T-helper 2 cell treated with Interferon-gamma antibody and Interleukin-4, amounts not matched to agents 5 μg/mL and 100 μg/mL, for 36 hours (primary cell): ENCODE data around the gene CDS2.

Experiments used
- DNase-seq: peaks from one replicate; pipeline ENCODE4 v3.0.0; 2021; ENCODE audit warnings: low spot score
- H3K27ac Mint-ChIP-seq: one replicate; pipeline ENCODE4 v1.8.0; 2021; ENCODE audit warnings: mild to moderate bottlenecking, mixed read lengths
- H3K27me3 Mint-ChIP-seq: one replicate; pipeline ENCODE4 v1.8.0; 2021; ENCODE audit warnings: low read depth, mixed read lengths
- H3K36me3 Mint-ChIP-seq: one replicate; pipeline ENCODE4 v1.8.0; 2021; ENCODE audit warnings: low read depth, mixed read lengths
- H3K4me1 Mint-ChIP-seq: one replicate; pipeline ENCODE4 v1.8.0; 2021; ENCODE audit warnings: low read depth, mixed read lengths
- H3K4me3 Mint-ChIP-seq: one replicate; pipeline ENCODE4 v1.8.0; 2022; ENCODE audit warnings: mild to moderate bottlenecking, moderate library complexity, mixed read lengths
- H3K9me3 Mint-ChIP-seq: one replicate; pipeline ENCODE4 v1.8.0; 2021; ENCODE audit warnings: mixed read lengths

The CDS2 gene

GRCh38 chr20:5207138-5207537 lies 80.3 kb downstream of the CDS2 start:
- H3K4me1 Mint-ChIP-seq, result no peaks in the 10 kb centered on the region
- no peaks in the 10 kb centered on the region for H3K27me3 Mint-ChIP-seq
- DNase-seq, result no peak
- no peak overlapping the region for H3K4me3 Mint-ChIP-seq
- H3K27ac Mint-ChIP-seq, result no peak overlapping the region
- H3K9me3 Mint-ChIP-seq, result no peaks in the 10 kb centered on the region
- H3K36me3 Mint-ChIP-seq, result no peaks in the 10 kb centered on the region

DNA sequence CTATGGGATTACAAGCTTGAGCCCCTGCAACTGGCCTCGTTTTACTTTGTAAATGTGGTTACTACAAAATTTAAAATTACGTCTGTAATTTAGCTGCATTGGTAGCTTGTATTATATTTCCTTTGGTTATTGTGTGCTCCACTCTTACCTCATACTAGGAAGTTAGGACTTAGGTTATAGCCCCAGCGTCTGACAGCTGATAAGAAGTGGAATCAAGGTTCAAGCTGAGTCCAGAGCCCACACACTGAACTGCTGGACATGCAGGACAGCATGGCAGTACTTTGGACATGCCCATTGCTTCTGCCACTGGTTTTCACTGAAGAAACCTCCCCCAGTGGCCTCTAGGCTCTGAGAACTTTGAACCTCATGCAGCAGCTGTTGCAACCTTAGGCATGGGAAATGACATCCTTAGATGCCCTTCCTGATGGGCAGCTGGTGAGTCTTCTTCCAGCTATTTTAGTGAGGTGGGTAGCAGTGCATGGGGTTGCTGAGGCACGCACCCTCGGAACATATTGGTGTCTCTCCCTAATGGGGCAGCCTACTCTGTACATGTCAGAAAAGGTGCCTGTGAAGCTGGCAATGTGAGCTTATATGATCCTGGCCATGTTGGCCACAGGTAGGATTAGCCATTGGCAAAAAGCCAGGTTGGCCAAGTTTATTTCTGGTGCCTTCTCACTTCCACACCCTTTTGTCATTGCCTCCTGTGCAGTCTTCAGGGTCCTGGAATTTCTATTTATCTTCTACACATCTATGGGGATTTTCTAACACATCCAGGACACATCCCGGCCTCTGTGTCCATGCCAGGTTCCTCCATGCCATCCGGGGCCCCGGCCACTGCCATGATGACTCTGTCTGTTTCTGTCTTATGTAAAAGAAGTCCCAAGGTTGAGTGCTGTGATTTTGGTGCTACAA lies 85.3 kb downstream of the CDS2 start:
- H3K4me1 Mint-ChIP-seq, result no peaks in the 10 kb centered on the region
- no peak overlapping the region for H3K4me3 Mint-ChIP-seq
- H3K27me3 Mint-ChIP-seq, result no peaks in the 10 kb centered on the region
- no peak for DNase-seq
- no peak overlapping the region for H3K27ac Mint-ChIP-seq
- H3K9me3 Mint-ChIP-seq, result no peaks in the 10 kb centered on the region
- no peaks in the 10 kb centered on the region for H3K36me3 Mint-ChIP-seq

- Mint-ChIP-seq H3K27ac (no peak overlapping the region), H3K9me3 (no peaks in the 10 kb centered on the region), H3K27me3 (no peaks in the 10 kb centered on the region), H3K4me3 (no peak overlapping the region), H3K36me3 (no peaks in the 10 kb centered on the region), H3K4me1 (no peaks in the 10 kb centered on the region)
- no peak for DNase-seq
Observed at GRCh38 chr20:5212907-5213487, 86.2 kb downstream of the CDS2 start.

GRCh38 chr20:5214826-5215225 lies 88.0 kb downstream of the CDS2 start:
- H3K4me3 Mint-ChIP-seq, result no peak overlapping the region

DNA sequence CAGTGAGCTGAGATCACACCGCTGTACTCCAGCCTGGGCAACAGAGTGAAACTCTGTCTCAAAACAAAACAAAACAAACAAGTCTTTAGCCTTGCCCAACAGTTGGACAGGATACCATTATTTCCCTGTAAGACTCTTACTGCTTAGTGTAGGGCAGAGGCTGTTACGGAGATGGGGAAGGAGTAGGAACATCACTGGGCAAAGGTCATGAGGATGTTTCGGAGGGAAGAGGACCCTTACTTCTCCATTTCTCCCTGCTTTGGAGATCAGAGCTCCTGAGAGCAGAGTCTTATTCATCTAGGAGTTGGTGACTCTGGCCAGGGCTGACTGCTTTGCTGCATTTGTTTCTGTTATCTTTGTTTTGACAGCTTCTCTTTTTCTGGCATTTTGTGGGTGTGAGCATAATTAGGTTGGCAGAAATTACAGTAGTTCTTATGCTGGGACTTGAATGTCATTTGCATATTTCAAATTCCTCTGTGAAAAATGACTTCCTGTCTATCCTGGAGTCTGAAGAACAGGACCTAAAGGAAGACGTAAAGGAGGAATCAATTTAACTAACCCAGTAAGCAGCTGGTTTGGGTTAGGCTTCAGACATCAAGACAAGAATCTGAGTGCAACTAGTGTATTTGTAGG lies 89.0 kb downstream of the CDS2 start:
- no peak for DNase-seq
- no peaks in the 10 kb centered on the region for H3K36me3 Mint-ChIP-seq
- no peak overlapping the region for H3K4me3 Mint-ChIP-seq
- H3K27me3 Mint-ChIP-seq, result no peaks in the 10 kb centered on the region
- H3K27ac Mint-ChIP-seq, result no peak overlapping the region
- H3K4me1 Mint-ChIP-seq, result no peaks in the 10 kb centered on the region
- no peaks in the 10 kb centered on the region for H3K9me3 Mint-ChIP-seq

More at GRCh38 chr20:5214826-5215225, 88.0 kb downstream of the CDS2 start:
- no peaks in the 10 kb centered on the region for H3K4me1 Mint-ChIP-seq
- no peaks in the 10 kb centered on the region for H3K9me3 Mint-ChIP-seq
- H3K36me3 Mint-ChIP-seq, result no peaks in the 10 kb centered on the region
- H3K27me3 Mint-ChIP-seq, result no peaks in the 10 kb centered on the region
- DNase-seq, result no peak
- no peak overlapping the region for H3K27ac Mint-ChIP-seq

GRCh38 chr20:5216663-5217062 lies 89.9 kb downstream of the CDS2 start:
- Mint-ChIP-seq H3K4me3 (no peak overlapping the region), H3K27me3 (no peaks in the 10 kb centered on the region), H3K4me1 (no peaks in the 10 kb centered on the region), H3K36me3 (no peaks in the 10 kb centered on the region), H3K9me3 (no peaks in the 10 kb centered on the region), H3K27ac (no peak overlapping the region)
- no peak for DNase-seq

DNA sequence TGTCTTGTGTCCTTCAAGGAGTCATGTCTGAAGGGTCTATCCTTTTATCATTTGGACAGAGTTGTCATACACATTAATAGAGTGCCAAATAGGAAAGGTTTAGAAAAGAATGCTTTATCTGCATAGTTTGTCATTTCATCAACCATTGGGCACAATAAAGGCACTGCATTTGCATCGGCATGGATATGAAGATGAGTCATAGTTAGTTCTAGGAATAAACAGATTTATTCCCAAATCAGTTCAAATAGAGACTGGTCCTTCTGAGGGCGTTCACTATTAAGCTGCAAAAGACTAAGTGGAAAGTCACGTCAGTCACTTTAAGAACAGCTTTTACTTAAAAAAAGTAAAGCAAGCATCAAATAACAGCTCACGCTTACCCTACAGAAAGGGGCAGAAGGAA lies 90.8 kb downstream of the CDS2 start:
- Mint-ChIP-seq H3K27me3 (no peaks in the 10 kb centered on the region), H3K36me3 (no peaks in the 10 kb centered on the region), H3K27ac (no peak overlapping the region), H3K4me1 (no peaks in the 10 kb centered on the region), H3K4me3 (no peak overlapping the region), H3K9me3 (no peaks in the 10 kb centered on the region)
- DNase-seq, result no peak

- H3K9me3 Mint-ChIP-seq, result no peaks in the 10 kb centered on the region
- no peak overlapping the region for H3K4me3 Mint-ChIP-seq
- H3K27ac Mint-ChIP-seq, result no peak overlapping the region
- H3K36me3 Mint-ChIP-seq, result no peaks in the 10 kb centered on the region
- H3K4me1 Mint-ChIP-seq, result peaks cover 2% of the 10 kb centered on the region
- no peak for DNase-seq
- no peaks in the 10 kb centered on the region for H3K27me3 Mint-ChIP-seq
Observed at GRCh38 chr20:5220321-5221060, 93.7 kb downstream of the CDS2 start.

- Mint-ChIP-seq H3K27ac (no peak overlapping the region), H3K4me1 (peaks cover 2% of the 10 kb centered on the region), H3K4me3 (no peak overlapping the region), H3K27me3 (no peaks in the 10 kb centered on the region), H3K9me3 (no peaks in the 10 kb centered on the region), H3K36me3 (no peaks in the 10 kb centered on the region)
- DNase-seq, result no peak
Observed at GRCh38 chr20:5221061-5221430, 94.2 kb downstream of the CDS2 start.

DNA sequence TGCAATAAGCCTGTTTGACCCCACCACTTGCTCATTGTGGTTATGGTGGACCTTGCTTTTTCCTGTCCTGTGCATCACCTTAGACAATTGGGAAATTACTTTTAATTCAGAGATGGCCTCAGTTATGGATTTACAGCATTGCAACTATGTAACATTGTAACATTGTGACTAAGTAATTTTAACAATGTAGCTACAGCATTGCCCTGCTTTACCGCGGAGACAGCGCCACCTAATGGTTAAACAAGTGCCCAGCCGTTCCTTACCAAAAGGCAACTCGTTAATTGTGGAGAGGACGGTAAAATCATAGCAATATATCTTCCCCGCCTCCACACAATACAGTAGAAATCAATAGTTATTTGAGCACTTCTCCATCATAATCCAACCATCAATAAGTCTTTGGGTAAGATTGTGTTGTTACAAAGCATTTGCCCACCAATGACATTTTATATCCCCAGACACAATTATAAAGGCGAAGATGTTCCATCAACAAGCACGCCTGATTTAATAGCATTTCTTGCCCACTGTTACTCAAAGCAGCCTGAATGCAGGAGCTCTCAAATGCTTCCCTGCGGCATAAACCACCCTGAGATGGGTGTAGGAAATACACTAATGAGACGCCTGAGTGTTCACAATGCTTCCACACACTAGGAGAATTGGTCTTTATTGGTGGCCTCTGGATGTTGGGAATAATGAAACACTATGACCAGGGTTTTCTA lies 96.3 kb downstream of the CDS2 start:
- no peak overlapping the region for H3K27ac Mint-ChIP-seq
- no peaks in the 10 kb centered on the region for H3K36me3 Mint-ChIP-seq
- H3K4me1 Mint-ChIP-seq, result peaks cover 2% of the 10 kb centered on the region

DNA sequence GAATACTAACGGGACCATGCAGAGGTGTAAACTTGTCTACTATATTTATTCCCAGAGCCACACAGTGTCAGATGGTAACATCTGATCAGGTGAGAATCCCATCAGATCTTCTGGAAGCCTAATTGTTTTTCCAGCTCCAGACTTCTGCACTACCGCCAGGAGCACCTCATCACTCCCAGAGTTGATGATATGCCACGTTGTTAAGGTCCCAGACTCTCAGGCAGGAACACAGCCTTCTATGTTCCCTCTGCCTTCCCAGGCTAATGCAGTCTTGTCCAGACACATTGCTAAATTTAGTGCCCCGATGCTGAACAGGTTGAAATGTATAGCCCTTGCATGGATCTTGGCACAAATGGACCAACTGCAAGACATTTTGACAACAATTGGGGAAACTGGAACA lies 103.7 kb downstream of the CDS2 start:
- Mint-ChIP-seq H3K27me3 (peaks cover 15% of the 10 kb centered on the region), H3K9me3 (no peaks in the 10 kb centered on the region), H3K36me3 (no peaks in the 10 kb centered on the region), H3K4me1 (peaks cover 3% of the 10 kb centered on the region), H3K4me3 (no peak overlapping the region), H3K27ac (no peak overlapping the region)
- DNase-seq, result no peak

More for the DNA sequence above, 96.3 kb downstream of the CDS2 start:
- peak; percentile 34 for DNase-seq
- Mint-ChIP-seq H3K4me3 (no peak overlapping the region), H3K9me3 (no peaks in the 10 kb centered on the region), H3K27me3 (no peaks in the 10 kb centered on the region)

DNA sequence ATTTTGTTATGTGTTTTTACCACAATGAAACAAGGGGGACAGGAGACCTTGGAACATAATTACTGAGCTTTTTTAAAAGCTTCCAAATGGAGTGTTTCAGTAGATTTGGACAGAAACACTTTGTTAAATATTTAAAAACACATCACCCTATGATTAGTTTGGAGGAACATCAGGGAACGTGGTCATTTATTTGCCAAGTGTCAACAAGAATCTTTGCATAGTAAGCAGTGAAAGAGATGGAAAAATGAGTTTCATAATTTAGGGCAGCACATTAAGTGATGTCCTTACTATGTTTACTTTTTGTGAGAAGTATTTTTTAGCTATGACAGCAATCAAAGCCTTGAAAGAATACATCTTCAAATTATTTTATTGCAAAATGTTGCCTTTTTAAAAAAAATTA lies 107.3 kb downstream of the CDS2 start:
- Mint-ChIP-seq H3K36me3 (no peaks in the 10 kb centered on the region), H3K4me3 (no peak overlapping the region), H3K4me1 (peaks cover 3% of the 10 kb centered on the region), H3K27ac (no peak overlapping the region), H3K9me3 (no peaks in the 10 kb centered on the region), H3K27me3 (peaks cover 34% of the 10 kb centered on the region)
- no peak for DNase-seq

DNA sequence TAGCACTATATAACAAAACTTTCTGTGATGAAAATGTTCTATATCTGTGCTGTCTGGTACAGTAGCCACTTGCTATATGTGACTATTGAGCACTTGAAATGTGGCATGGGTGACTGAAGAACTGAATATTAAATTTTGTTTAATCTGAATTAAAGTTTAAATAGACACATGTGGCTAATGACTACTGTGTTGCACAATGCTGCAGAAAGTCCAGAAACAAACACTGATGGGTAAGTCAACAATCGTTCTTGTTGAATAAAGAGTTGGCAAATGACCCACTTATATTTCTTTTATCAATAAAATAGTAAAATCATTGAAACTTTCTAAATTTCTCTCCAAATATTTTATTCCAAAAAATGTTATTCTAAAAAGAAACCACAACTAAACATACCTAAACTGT lies 108.2 kb downstream of the CDS2 start:
- Mint-ChIP-seq H3K27me3 (peaks cover 40% of the 10 kb centered on the region), H3K4me3 (no peak overlapping the region), H3K4me1 (peaks cover 3% of the 10 kb centered on the region), H3K9me3 (no peaks in the 10 kb centered on the region), H3K27ac (no peak overlapping the region), H3K36me3 (no peaks in the 10 kb centered on the region)
- DNase-seq, result no peak
